CD1c-positive myeloid dendritic cell (primary cell): ENCODE results near the gene PLXNB1.
"Not testable (repeated sequence)": the region's sequence is repeated elsewhere in the genome, so short reads cannot be mapped to it uniquely, and the experiment has no call there.

ENCODE experiments used
- DNase-seq: peaks from one replicate; pipeline ENCODE4 v3.0.0-alpha.2; 2016; ENCODE audit errors: extremely low spot score

PLXNB1 gene

DNA sequence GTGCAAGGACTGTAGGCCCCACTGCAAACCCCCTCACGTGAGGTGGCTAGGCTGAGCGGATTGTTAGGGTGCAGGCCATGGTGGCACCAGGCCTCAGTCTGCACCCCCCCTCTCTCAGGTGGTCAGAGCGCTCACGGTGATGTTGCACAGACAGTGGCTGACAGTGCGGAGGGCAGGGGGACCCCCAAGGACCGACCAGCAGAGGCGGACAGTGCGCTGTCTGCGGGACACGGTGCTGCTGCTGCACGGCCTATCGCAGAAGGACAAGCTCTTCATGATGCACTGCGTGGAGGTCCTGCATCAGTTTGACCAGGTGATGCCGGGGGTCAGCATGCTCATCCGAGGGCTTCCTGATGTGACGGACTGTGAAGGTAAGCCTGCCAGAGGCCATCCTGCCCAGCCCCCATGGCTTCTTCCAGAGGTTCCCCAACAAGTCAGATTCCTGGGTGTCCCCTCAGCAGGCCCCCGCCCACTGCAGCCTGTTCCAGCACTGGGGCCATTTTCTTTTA lies 34.9 kb upstream of the PLXNB1 start:
- DNase-seq, result no peak

GRCh38 chr3:48463703-48464102 lies 33.8 kb upstream of the PLXNB1 start:
- no peak for DNase-seq

GRCh38 chr3:48461767-48462166 lies 31.9 kb upstream of the PLXNB1 start:
- not testable (repeated sequence) for DNase-seq

GRCh38 chr3:48460517-48460902 lies 30.6 kb upstream of the PLXNB1 start:
- DNase-seq, result no peak

- no peak for DNase-seq
Measured at GRCh38 chr3:48459773-48460516, 30.1 kb upstream of the PLXNB1 start.

GRCh38 chr3:48459331-48459730 lies 29.4 kb upstream of the PLXNB1 start:
- no peak for DNase-seq

- DNase-seq, result no peak
Measured at GRCh38 chr3:48456456-48456855, 26.6 kb upstream of the PLXNB1 start.

DNA sequence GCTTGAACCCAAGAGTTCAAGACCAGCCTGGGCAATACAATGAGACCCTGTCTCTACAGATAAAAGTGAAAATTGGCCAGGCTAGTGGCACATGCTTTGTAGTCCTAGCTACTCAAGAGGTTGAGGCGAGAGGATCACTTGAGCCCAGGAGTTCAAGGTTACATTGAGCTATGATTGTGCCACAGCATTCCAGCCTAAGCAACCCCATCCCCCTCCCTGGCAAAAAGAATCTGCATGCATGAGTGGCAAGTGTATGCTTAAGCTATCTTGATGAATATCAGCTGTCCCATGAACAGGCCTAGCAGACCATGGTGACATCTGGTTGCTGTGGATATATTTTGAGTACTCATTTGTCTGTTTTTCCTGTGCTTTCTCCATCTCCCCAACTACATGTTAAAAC lies 21.4 kb upstream of the PLXNB1 start:
- no peak for DNase-seq

- peak; percentile 95 for DNase-seq
Measured at GRCh38 chr3:48446425-48447193, 16.7 kb upstream of the PLXNB1 start, which contains the start of gene ATRIP. Gene ATRIP (plus strand): TSS chr3:48446737. CDS start chr3:48446846, 109 bp downstream.

DNA sequence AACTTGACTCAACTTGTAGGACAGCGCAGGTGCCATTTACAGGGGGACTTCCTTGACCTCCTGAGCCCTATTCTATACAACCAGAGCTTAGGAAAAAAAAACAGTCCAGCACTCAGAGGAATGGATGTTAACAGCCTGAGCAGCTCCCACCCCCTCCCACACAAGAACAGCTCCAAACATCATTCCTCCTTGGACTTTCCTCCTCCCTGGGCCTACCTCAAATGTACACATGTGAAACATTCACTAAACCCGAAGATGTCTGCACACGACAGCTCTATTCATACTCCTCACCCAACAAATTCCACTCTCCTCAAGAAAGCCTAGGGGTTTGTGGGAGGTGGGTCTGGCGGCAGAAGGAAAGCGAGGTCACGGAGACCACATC lies 16.1 kb upstream of the PLXNB1 start:
- DNase-seq, result no peak

GRCh38 chr3:48445277-48445882 lies 15.5 kb upstream of the PLXNB1 start:
- no peak for DNase-seq

- no peak for DNase-seq
Measured at GRCh38 chr3:48441940-48442339, 12.1 kb upstream of the PLXNB1 start.

- peak; percentile 17 for DNase-seq
Measured at GRCh38 chr3:48440590-48440958, 10.7 kb upstream of the PLXNB1 start.

- peak; percentile 98 for DNase-seq
Measured at GRCh38 chr3:48439820-48440589, 10.1 kb upstream of the PLXNB1 start, which contains the start of the genes CCDC51 and TMA7. Gene CCDC51 (minus strand): TSS chr3:48440119. CDS start chr3:48435128, 4,991 bp downstream. Gene TMA7 (plus strand): TSS chr3:48440257. CDS start chr3:48440297, 40 bp downstream.

DNA sequence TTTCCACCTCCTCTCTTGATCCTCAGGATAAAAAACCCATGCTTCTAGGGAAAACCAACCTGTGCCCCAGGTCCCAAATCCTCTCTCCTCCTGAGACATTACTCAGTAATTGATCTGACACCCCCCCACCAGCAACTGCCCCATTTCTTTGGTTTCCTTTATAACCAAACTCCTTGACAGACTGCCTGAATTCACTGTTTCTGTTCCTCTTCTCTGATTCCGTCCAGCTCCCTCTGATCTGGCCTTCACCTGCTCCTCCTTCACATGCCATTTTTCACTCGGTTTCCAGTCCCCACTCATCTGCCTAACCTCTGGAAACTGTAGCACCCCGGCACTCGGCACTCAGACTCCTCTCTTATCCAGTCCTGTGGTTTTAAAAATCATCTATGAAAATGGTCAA lies 7.9 kb upstream of the PLXNB1 start:
- DNase-seq, result peak; percentile 4

- no peak for DNase-seq
Measured at GRCh38 chr3:48436855-48437254, 7.0 kb upstream of the PLXNB1 start.

GRCh38 chr3:48436477-48436787 lies 6.5 kb upstream of the PLXNB1 start:
- no peak for DNase-seq

GRCh38 chr3:48435774-48436476 lies 6.0 kb upstream of the PLXNB1 start:
- peak; percentile 88 for DNase-seq

GRCh38 chr3:48435223-48435595 lies 5.3 kb upstream of the PLXNB1 start:
- DNase-seq, result no peak

GRCh38 chr3:48434591-48435222 lies 4.8 kb upstream of the PLXNB1 start:
- DNase-seq, result no peak
